Peyer's patch (tissue), 4 donors: ENCODE measurements around the gene TTYH1. TPM values are rescaled to one million over a fixed set of nuclear protein-coding genes. Genes with fewer than 3 reads are reported as not detected.

Source experiments
- DNase-seq, 3 donors: peaks; one replicate each; pipeline ENCODE4 v3.0.0-alpha.2; 2017 to 2019
- H3K27ac ChIP-seq, 4 donors: fragments of 200-600 bp; sonication (generic); one replicate each; pipeline ENCODE4 v1.5.1; 2016 to 2019
- H3K27me3 ChIP-seq, 2 donors: fragments of 200-600 bp; sonication (generic); one replicate each; pipeline ENCODE4 v1.5.1; 2019
- H3K36me3 ChIP-seq, 3 donors: fragments of 200-600 bp; sonication (generic); one replicate each; pipeline ENCODE4 v1.5.1; 2016 to 2019
- H3K4me1 ChIP-seq, 4 donors: fragments of 200-600 bp; sonication (generic); one replicate each; pipeline ENCODE4 v1.5.1; 2016 to 2019
- H3K4me3 ChIP-seq, 4 donors: fragments of 200-600 bp; sonication (generic); 1 replicate in 3 of 4; 2 replicates in 1 of 4; pipeline ENCODE4 v1.5.1; 2016 to 2019; ENCODE audit warnings: mild to moderate bottlenecking in 1 of 4
- H3K9me3 ChIP-seq, 4 donors: fragments of 200-600 bp; sonication (generic); one replicate each; pipeline ENCODE4 v1.5.1; 2016 to 2019; ENCODE audit warnings: mild to moderate bottlenecking in 1 of 4
- POLR2A ChIP-seq, 2 donors: fragments of 450-650 bp; IDR thresholded peaks; one replicate each; pipeline ENCODE4 v1.5.1; 2017; ENCODE audit warnings: antibody characterized with exemption in 2 of 2, mild to moderate bottlenecking in 2 of 2, moderate library complexity in 2 of 2
- total RNA-seq, 4 donors: library from RNA; depleted of rRNA; stranded (reverse); fragments of >200 nt; gene quantifications; one replicate each; pipeline ENCODE4 v1.1.0, GENCODE V29; 2016
- TF ChIP-seq, protein P1 (sequence below), 6 experiments: fragments of 450-650 bp in 4 of 6; fragments of 200-600 bp in 2 of 6; sonication (generic) in 1 of 6; IDR thresholded peaks; one replicate each; pipeline ENCODE4 v1.5.1; 2017 to 2019; ENCODE audit warnings: antibody characterized with exemption in 6 of 6, mild to moderate bottlenecking in 3 of 6, moderate library complexity in 1 of 6

The TTYH1 gene
- total RNA-seq, 4 donors from 2014 or later = 0.35 TPM; not detected in 3

DNA sequence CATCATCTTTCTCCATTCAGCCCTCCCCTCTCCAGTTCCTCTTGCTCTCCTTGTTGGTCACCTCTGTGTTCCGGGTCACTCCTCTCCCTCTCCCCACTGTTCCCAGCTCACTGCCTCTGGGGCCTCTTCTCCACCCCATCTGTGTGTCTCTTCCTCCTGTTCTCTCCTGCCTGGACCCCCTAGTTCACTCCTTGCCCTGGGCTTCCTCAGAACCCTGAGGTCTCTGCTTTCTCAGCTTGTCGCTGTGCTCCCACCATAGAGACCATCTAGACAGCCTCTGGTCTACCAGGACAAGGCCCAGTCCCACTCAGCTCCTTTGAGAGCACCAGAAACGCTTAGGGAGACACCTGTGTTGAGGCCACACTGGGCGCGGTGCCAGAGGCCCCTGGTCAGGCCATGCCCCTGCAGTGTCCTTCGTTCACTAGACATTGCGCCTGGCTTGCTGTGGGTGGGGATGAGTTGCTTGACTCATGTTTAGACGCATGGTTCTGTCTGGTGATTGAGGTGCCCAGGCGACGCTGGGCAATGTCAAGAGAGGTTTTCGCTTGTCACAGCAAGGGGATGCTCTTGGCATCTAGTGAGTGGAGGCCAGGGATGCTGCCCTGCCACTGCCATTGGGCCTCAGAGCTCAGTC lies 43.5 kb downstream of the TTYH1 start:
- Histone ChIP-seq H3K27me3 (no peaks in the 10 kb centered on the region), H3K4me3 (no peak overlapping the region), H3K9me3 (no peaks in the 10 kb centered on the region), H3K36me3 (peaks cover 0 to 83% (median 10%) of the 10 kb centered on the region in 3 donors), H3K27ac (peak overlapping the region in 1 of 4 donors; percentile 100), H3K4me1 (peaks cover 3 to 36% (median 12%) of the 10 kb centered on the region in 4 donors)
- TF ChIP-seq POLR2A (IDR thresholded peaks at IDR 0.05) = no peak
- TF ChIP-seq, protein P1, sequence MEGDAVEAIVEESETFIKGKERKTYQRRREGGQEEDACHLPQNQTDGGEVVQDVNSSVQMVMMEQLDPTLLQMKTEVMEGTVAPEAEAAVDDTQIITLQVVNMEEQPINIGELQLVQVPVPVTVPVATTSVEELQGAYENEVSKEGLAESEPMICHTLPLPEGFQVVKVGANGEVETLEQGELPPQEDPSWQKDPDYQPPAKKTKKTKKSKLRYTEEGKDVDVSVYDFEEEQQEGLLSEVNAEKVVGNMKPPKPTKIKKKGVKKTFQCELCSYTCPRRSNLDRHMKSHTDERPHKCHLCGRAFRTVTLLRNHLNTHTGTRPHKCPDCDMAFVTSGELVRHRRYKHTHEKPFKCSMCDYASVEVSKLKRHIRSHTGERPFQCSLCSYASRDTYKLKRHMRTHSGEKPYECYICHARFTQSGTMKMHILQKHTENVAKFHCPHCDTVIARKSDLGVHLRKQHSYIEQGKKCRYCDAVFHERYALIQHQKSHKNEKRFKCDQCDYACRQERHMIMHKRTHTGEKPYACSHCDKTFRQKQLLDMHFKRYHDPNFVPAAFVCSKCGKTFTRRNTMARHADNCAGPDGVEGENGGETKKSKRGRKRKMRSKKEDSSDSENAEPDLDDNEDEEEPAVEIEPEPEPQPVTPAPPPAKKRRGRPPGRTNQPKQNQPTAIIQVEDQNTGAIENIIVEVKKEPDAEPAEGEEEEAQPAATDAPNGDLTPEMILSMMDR (IDR thresholded peaks at IDR 0.05) = no peak
- DNase-seq = no peak

DNA sequence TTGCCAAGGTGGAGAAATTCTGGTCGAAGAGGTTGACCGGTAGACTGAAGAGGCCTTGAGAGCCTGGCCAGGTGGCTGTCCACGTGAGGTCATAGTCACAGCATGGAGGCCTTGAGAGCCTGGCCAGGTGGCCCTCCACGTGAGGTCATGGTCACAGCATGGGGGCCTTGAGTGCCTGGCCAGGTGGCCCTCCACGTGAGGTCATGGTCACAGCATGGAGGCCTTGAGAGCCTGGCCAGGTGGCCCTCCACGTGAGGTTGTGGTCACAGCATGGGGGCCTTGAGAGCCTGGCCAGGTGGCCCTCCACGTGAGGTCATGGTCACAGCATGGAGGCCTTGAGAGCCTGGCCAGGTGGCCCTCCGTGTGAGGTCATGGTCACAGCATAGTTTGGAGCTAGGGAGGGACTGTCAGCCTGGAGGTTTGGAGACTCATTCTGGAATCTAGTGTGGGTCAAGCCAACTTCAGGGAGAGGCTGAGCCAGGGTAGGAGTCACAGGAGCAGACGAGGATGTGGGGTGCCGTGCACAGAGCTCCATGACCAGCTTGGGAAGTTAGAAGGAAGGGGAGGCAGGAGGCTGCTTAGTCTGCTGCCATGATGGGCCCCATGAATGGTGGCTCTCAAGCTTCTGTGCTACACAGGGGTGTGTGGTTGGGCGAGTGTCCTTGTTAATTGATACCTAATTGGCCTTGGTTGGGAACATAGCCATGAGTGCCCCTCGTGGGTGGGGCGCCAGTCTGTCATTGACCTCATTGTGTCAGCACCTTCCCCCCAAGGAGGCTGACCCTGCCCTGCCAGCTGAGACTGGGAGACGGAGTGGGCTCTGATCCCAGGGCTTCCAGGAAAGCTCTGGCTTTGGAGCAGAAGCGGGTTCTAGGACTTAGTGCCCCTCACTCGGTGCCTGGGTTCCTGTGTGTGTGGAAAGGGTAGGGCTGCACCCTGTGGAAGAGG lies 44.3 kb downstream of the TTYH1 start:
- DNase-seq = no peak
- Histone ChIP-seq H3K27ac (peak overlapping the region in 2 of 4 donors; percentile 99 to 100), H3K4me3 (no peak overlapping the region), H3K27me3 (no peaks in the 10 kb centered on the region), H3K4me1 (peaks cover 3 to 43% (median 14%) of the 10 kb centered on the region in 4 donors), H3K36me3 (peaks cover 0 to 75% (median 6%) of the 10 kb centered on the region in 3 donors), H3K9me3 (no peaks in the 10 kb centered on the region)
- TF ChIP-seq, protein P1 (IDR thresholded peaks at IDR 0.05) = no peak
- TF ChIP-seq POLR2A (IDR thresholded peaks at IDR 0.05) = no peak

DNA sequence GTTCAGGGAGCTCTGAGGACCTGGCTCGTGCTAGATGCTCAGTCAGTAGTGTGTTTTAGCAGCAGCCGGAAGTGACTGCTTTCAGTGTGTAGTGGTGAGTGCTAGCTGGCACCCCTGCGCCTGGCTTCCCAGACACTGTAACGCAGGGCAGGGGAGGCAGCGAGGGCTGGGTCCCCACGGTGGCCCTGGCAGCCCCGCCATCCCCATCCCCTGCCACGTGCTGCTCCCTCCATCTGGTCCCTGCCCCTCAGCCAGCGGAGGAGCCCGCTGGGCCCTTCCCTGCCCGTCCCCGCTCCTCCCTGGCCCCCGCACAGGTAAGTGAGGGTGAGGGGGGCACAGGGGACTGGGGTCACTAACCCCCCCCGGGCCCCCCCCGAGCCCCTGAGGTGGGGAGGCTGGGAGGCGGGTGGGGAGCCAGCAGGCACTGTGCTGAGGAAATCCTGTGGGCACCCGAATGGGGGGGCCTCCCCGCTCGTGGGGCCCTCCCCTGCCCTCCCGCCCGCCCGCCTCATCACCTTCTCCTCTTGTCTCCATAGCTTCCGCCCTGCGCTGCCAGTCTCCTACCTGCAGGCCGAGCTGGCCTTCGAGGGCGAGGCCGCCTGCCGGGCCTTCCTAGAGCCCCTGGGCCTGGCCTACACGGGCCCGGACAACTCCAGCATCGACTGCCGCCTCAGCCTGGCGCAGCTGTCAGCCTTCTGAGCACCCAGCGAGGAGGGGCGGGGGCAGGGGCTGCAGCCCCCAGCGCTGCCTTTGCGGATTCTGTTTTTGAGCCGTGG lies 45.2 kb downstream of the TTYH1 start:
- Histone ChIP-seq H3K4me3 (no peak overlapping the region), H3K27me3 (no peaks in the 10 kb centered on the region), H3K27ac (peak overlapping the region in 2 of 4 donors; percentile 99 to 100), H3K9me3 (peaks cover 0 to under 1% (median 0%) of the 10 kb centered on the region in 4 donors), H3K4me1 (peaks cover 3 to 43% (median 14%) of the 10 kb centered on the region in 4 donors), H3K36me3 (peaks cover 0 to 67% (median 6%) of the 10 kb centered on the region in 3 donors)
- TF ChIP-seq POLR2A (IDR thresholded peaks at IDR 0.05) = no peak
- TF ChIP-seq, protein P1 (IDR thresholded peaks at IDR 0.05) = no peak
- DNase-seq = no peak

DNA sequence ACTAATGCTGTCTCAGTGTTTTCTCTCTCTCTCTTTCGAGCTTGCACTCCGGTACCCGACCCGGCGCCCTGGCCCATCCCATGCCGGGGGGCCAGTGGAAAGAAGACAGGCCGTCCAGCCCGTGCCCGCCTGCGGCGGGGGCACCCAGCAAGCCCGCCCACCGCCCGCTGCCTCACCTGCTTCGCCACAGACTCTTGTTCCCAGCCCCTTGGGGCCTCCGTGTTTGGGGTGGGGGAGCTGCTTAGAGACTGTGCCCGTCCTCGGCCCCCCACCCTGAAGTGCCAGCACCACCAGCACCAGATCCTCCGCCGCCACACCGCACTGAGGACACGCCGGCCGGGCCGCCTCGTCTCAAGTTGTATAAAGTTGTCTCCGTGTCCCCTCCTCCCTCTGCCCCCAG lies 45.9 kb downstream of the TTYH1 start:
- peaks cover 3 to 45% (median 14%) of the 10 kb centered on the region in 4 donors for H3K4me1 ChIP-seq

More for the DNA sequence above, 45.9 kb downstream of the TTYH1 start:
- Histone ChIP-seq H3K27me3 (no peaks in the 10 kb centered on the region), H3K9me3 (peaks cover 0 to 3% (median 0%) of the 10 kb centered on the region in 4 donors), H3K36me3 (peaks cover 0 to 59% (median 6%) of the 10 kb centered on the region in 3 donors), H3K27ac (peak overlapping the region in 2 of 4 donors; percentile 99 to 100), H3K4me3 (peak overlapping the region in 1 of 4 donors; percentile 65)
- DNase-seq = no peak
- no peak for TF ChIP-seq POLR2A (IDR thresholded peaks at IDR 0.05)
- TF ChIP-seq, protein P1 (IDR thresholded peaks at IDR 0.05) = no peak
